HG03432 (cell line): ENCODE data around the gene CEP170B.

Experiments
- ATAC-seq: cut with Tn5 transposase; IDR thresholded peaks from one replicate; pipeline ENCODE4 v1.9.1; 2021; ENCODE audit warnings: mild to moderate bottlenecking, moderate library complexity; ENCODE audit not compliant: unreplicated experiment

The CEP170B gene

GRCh38 chr14:104866451-104867370, 1.6 kb downstream of the CEP170B start:
- ATAC-seq, result no peak

- no peak for ATAC-seq
These were observed 2.4 kb downstream of the CEP170B start for GRCh38 chr14:104867371-104868059.

- ATAC-seq, result no peak
These were observed 3.1 kb downstream of the CEP170B start for GRCh38 chr14:104868060-104868740.

GRCh38 chr14:104868811-104869572, 3.9 kb downstream of the CEP170B start:
- ATAC-seq, result no peak

- ATAC-seq, result no peak
These were observed 4.8 kb downstream of the CEP170B start for GRCh38 chr14:104869669-104870367.

GRCh38 chr14:104870368-104871144, 5.5 kb downstream of the CEP170B start:
- no peak for ATAC-seq

- no peak for ATAC-seq
These were observed 6.1 kb downstream of the CEP170B start for GRCh38 chr14:104871145-104871655.

- ATAC-seq, result no peak
These were observed 6.8 kb downstream of the CEP170B start for GRCh38 chr14:104871656-104872468.

- ATAC-seq, result no peak
These were observed 7.6 kb downstream of the CEP170B start for GRCh38 chr14:104872469-104873341.

- ATAC-seq, result no peak
These were observed 8.4 kb downstream of the CEP170B start for GRCh38 chr14:104873380-104874055.

GRCh38 chr14:104874110-104874531, 9.1 kb downstream of the CEP170B start:
- no peak for ATAC-seq

- no peak for ATAC-seq
These were observed 9.7 kb downstream of the CEP170B start for GRCh38 chr14:104874571-104875411.

- no peak for ATAC-seq
These were observed 10.3 kb downstream of the CEP170B start for GRCh38 chr14:104875412-104875751.

- no peak for ATAC-seq
These were observed 10.7 kb downstream of the CEP170B start for GRCh38 chr14:104875811-104876210.

- no peak for ATAC-seq
These were observed 11.2 kb downstream of the CEP170B start for GRCh38 chr14:104876251-104876699.
